ENCODE measurements around the gene DAAM2. TPM values are rescaled to one million over a fixed set of nuclear protein-coding genes. Genes with fewer than 3 reads are reported as not detected.

The DAAM2 gene
- total RNA-seq, 1 experiment from 2014 or later: not detected

- Mint-ChIP-seq H3K4me1 (ENCODE audit: insufficient read depth, unreplicated experiment) (no peaks in the 10 kb centered on the region), H3K4me3 (ENCODE audit: unreplicated experiment) (no peak overlapping the region), H3K27ac (ENCODE audit: low read depth, unreplicated experiment) (no peak overlapping the region), H3K9me3 (ENCODE audit: unreplicated experiment) (no peaks in the 10 kb centered on the region), H3K27me3 (ENCODE audit: insufficient read depth, unreplicated experiment) (no peaks in the 10 kb centered on the region), H3K36me3 (ENCODE audit: insufficient read depth, unreplicated experiment) (no peaks in the 10 kb centered on the region)
- no peak for TF ChIP-seq CTCF (IDR thresholded peaks at IDR 0.05; ENCODE audit: unreplicated experiment)
- intact Hi-C loops (cut with micrococcal nuclease): no loop called here
- CTCF ChIA-PET: interaction anchor here (1.2 to 1.4 kb wide), 2 partner anchors 651 to 1083 kb away, joined by 3 read pairs; no protein-coding TSS in a partner anchor
- POLR2A ChIA-PET: interaction anchor here (1.7 to 2.2 kb wide), 2 partner anchors 11 to 18 kb away, joined by 4 to 7 read pairs; partner anchors contain the start of gene MOCS1
- DNase-seq (ENCODE audit: unreplicated experiment): no peak
- BruUV-seq (replicated peaks): no TSS peak
Measured at GRCh38 chr6:39945626-39946025, 153.4 kb downstream of the DAAM2 start.

DNA sequence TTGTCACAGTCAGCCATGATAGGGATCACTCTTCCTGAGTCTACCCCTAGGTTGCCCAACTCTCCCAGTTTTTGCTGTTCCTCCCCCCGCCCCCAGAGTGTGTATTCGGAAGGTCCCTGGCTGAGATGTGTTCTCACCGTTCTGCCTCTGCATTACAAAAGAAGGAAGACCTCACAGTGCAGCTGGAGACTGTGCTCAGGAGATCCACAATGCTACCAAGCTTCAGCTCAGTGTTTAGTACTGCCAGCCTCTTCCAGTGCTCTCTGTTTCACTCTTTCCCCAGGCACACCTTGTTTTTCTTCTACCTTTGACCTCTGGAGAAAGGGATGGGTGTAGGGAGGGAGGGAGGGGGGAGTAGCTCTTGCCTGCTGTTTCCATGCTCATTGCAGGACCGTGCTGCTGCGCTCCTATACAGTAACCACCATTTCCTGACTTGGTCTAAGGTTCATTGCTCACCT is 155.5 kb downstream of the DAAM2 start:
- H3K36me3 Mint-ChIP-seq (ENCODE audit: insufficient read depth, unreplicated experiment): no peaks in the 10 kb centered on the region
- no peak overlapping the region for H3K27ac Mint-ChIP-seq (ENCODE audit: low read depth, unreplicated experiment)
- DNase-seq (ENCODE audit: unreplicated experiment): no peak
- H3K9me3 Mint-ChIP-seq (ENCODE audit: unreplicated experiment): no peaks in the 10 kb centered on the region
- intact Hi-C loops (cut with micrococcal nuclease): no loop called here
- no peaks in the 10 kb centered on the region for H3K4me1 Mint-ChIP-seq (ENCODE audit: insufficient read depth, unreplicated experiment)
- H3K4me3 Mint-ChIP-seq (ENCODE audit: unreplicated experiment): no peak overlapping the region
- no peaks in the 10 kb centered on the region for H3K27me3 Mint-ChIP-seq (ENCODE audit: insufficient read depth, unreplicated experiment)
- ChIA-PET POLR2A (interaction anchor here (1.9 to 2.2 kb wide), 2 partner anchors 9 to 13 kb away, joined by 7 to 9 read pairs; partner anchors contain the start of gene MOCS1), CTCF (interaction anchor here (0.6 kb wide), 1 partner anchor 23 kb away, joined by 3 read pairs; no protein-coding TSS in a partner anchor)
- no TSS peak for BruUV-seq (replicated peaks)
- TF ChIP-seq CTCF (IDR thresholded peaks at IDR 0.05; ENCODE audit: unreplicated experiment): no peak

DNA sequence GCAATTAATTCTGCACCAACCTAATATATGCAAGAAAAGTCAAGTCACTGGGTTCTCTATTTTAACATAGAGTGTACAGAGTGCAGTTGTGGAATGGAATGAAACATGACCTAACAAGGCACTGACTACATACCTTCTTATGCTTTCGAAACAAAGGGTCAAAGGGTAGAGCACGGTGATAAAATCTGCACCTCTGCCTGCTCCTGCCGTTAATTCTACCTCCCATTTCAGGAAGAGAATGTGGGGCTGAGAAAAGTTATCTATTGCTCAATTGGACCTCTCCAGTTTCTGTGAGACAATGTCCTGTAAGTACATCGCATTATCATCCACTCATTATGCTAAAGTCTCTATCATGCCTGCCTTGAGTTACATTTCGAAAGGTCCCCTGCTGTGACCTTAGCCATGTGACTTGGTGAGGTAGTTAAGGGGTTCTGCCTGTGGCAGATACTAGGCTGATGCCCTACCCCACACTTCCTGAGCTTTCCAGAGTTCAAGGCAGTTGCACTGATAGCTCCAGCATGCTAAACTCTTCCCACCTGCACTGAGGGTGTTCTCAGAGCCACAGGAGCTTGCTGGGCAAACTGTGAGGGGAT is 156.1 kb downstream of the DAAM2 start:
- H3K27ac Mint-ChIP-seq (ENCODE audit: low read depth, unreplicated experiment): no peak overlapping the region
- H3K27me3 Mint-ChIP-seq (ENCODE audit: insufficient read depth, unreplicated experiment): no peaks in the 10 kb centered on the region
- no peak overlapping the region for H3K4me3 Mint-ChIP-seq (ENCODE audit: unreplicated experiment)
- H3K36me3 Mint-ChIP-seq (ENCODE audit: insufficient read depth, unreplicated experiment): no peaks in the 10 kb centered on the region
- ChIA-PET CTCF (interaction anchor here (0.6 kb wide), 1 partner anchor 1445 kb away, joined by 3 read pairs; no protein-coding TSS in a partner anchor), POLR2A (no interaction called here)
- H3K4me1 Mint-ChIP-seq (ENCODE audit: insufficient read depth, unreplicated experiment): no peaks in the 10 kb centered on the region
- intact Hi-C loops (cut with micrococcal nuclease): no loop called here
- H3K9me3 Mint-ChIP-seq (ENCODE audit: unreplicated experiment): no peaks in the 10 kb centered on the region
- BruUV-seq (replicated peaks): no TSS peak
- DNase-seq (ENCODE audit: unreplicated experiment): no peak
- TF ChIP-seq CTCF (IDR thresholded peaks at IDR 0.05; ENCODE audit: unreplicated experiment): no peak

DNA sequence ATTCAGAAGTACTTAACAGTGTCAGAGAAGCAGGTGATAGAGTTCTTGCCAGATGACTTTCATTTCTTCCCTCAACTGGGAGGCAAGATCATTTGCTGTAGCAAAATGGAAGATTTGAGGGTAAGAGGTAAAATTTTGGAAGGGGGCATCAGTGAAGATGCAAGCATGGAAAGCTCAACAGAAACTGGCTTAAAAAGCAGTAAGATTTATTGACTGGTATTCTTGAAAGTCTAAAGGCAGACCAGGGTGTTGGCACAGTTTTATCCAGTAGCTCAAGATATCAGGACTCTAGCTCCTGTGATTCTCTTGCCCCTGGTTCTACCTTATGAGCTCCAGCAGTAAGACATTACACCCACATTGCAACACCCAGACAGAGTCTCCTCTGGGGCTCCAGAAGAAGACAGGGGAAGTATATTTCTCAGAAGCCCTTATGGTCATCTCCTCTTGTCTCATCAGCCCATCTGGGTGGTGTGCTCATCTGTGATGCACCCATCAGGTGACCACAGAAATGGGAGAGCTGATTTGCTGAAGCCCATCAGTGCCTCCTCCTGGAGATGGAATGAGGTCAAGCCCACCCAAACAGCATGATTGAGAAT is 158.0 kb downstream of the DAAM2 start:
- H3K27ac Mint-ChIP-seq (ENCODE audit: low read depth, unreplicated experiment): no peak overlapping the region
- POLR2A ChIA-PET: interaction anchor here (1.2 kb wide), 1 partner anchor 20 kb away, joined by 3 read pairs; no protein-coding TSS in a partner anchor
- TF ChIP-seq CTCF (IDR thresholded peaks at IDR 0.05; ENCODE audit: unreplicated experiment): no peak
- no TSS peak for BruUV-seq (replicated peaks)
- H3K4me1 Mint-ChIP-seq (ENCODE audit: insufficient read depth, unreplicated experiment): no peaks in the 10 kb centered on the region
- CTCF ChIA-PET: interaction anchor here (0.6 kb wide), 1 partner anchor 437 kb away, joined by 3 read pairs; no protein-coding TSS in a partner anchor
- no peak for DNase-seq (ENCODE audit: unreplicated experiment)
- H3K9me3 Mint-ChIP-seq (ENCODE audit: unreplicated experiment): no peaks in the 10 kb centered on the region
- H3K4me3 Mint-ChIP-seq (ENCODE audit: unreplicated experiment): no peak overlapping the region
- no peaks in the 10 kb centered on the region for H3K36me3 Mint-ChIP-seq (ENCODE audit: insufficient read depth, unreplicated experiment)
- intact Hi-C loops (cut with micrococcal nuclease): no loop called here
- H3K27me3 Mint-ChIP-seq (ENCODE audit: insufficient read depth, unreplicated experiment): no peaks in the 10 kb centered on the region
